GM12892 (cell line): Measurements from ENCODE around the gene FOXN1.

ENCODE experiments used
- POLR2A ChIP-seq: IDR thresholded peaks from 2 replicates; pipeline ENCODE4 v1.6.1; 2011; ENCODE audit warnings: low read depth, low read length, control low read depth
- POLR2AphosphoS5 ChIP-seq: IDR thresholded peaks from 2 replicates; pipeline ENCODE4 v1.6.1; 2011; ENCODE audit warnings: low read depth, low read length, control low read depth

GRCh38 chr17:28553000-28553505 lies 46.9 kb downstream of the FOXN1 start:
- no peak for TF ChIP-seq POLR2A
- no peak for TF ChIP-seq POLR2AphosphoS5
